GM23338 (cell line): ENCODE measurements around the gene OR1L6. TPM values are rescaled to one million over a fixed set of nuclear protein-coding genes. Genes with fewer than 3 reads are reported as not detected.

Experiments
- ATAC-seq: fragments of 200-7000 bp; cut with Tn5 transposase; 3 replicates; pipeline ENCODE4 v1.9.1; 2020
- DNase-seq: peaks from one replicate; pipeline ENCODE4 v3.0.0-alpha.2; 2015; ENCODE audit warnings: low spot score
- H2AFZ ChIP-seq: fragments of 200-600 bp; sonication (generic); 2 replicates; pipeline ENCODE4 v1.8.0; 2016; ENCODE audit warnings: antibody characterized with exemption, mild to moderate bottlenecking, moderate library complexity
- H3F3A ChIP-seq: fragments of 200-600 bp; sonication (generic); replicated peaks from 2 replicates; pipeline ENCODE4 v1.8.0; 2017; ENCODE audit warnings: antibody characterized with exemption, mixed run types, low read depth
- H3K27ac ChIP-seq: fragments of 200-600 bp; sonication (generic); 2 replicates; pipeline ENCODE4 v1.6.1; 2016; ENCODE audit warnings: low read depth
- H3K27me3 ChIP-seq: fragments of 200-600 bp; sonication (generic); 2 replicates; pipeline ENCODE4 v1.8.0; 2016; ENCODE audit warnings: mild to moderate bottlenecking, mixed run types, moderate library complexity; ENCODE audit not compliant: insufficient read depth
- H3K36me3 ChIP-seq: fragments of 200-600 bp; sonication (generic); 2 replicates; pipeline ENCODE4 v1.8.0; 2016; ENCODE audit warnings: mild to moderate bottlenecking; ENCODE audit not compliant: insufficient read depth
- H3K4me1 ChIP-seq: fragments of 200-600 bp; sonication (generic); 2 replicates; pipeline ENCODE4 v1.8.0; 2016; ENCODE audit warnings: mild to moderate bottlenecking, moderate library complexity; ENCODE audit not compliant: insufficient read depth
- H3K4me2 ChIP-seq: fragments of 200-600 bp; sonication (generic); 2 replicates; pipeline ENCODE4 v1.7.1; 2017; ENCODE audit warnings: mixed run types
- H3K4me3 ChIP-seq: fragments of 200-600 bp; sonication (generic); 2 replicates; pipeline ENCODE4 v1.6.1; 2016; ENCODE audit warnings: mixed run types
- H3K79me2 ChIP-seq: fragments of 200-600 bp; sonication (generic); replicated peaks from 2 replicates; pipeline ENCODE4 v1.8.0; 2017; ENCODE audit warnings: mild to moderate bottlenecking; ENCODE audit not compliant: insufficient read depth
- H3K9me2 ChIP-seq: fragments of 200-600 bp; sonication (generic); 2 replicates; pipeline ENCODE4 v1.8.0; 2017; ENCODE audit not compliant: insufficient read depth
- H4K20me1 ChIP-seq: fragments of 200-600 bp; sonication (generic); replicated peaks from 2 replicates; pipeline ENCODE4 v1.8.0; 2017; ENCODE audit warnings: mild to moderate bottlenecking; ENCODE audit not compliant: insufficient read depth
- H3K27ac Mint-ChIP-seq: 2 replicates; pipeline ENCODE4 v1.8.0; 2020; ENCODE audit warnings: inconsistent platforms, mild to moderate bottlenecking, moderate library complexity, mixed read lengths
- H3K27me3 Mint-ChIP-seq: 3 replicates; pipeline ENCODE4 v1.8.0; 2022; ENCODE audit warnings: low read depth, mild to moderate bottlenecking, moderate library complexity, mixed read lengths, inconsistent platforms; ENCODE audit not compliant: insufficient read depth, poor library complexity
- H3K36me3 Mint-ChIP-seq: 3 replicates; pipeline ENCODE4 v1.8.0; 2021; ENCODE audit warnings: low read depth, mild to moderate bottlenecking, inconsistent platforms, moderate library complexity, mixed read lengths
- H3K4me1 Mint-ChIP-seq: 3 replicates; pipeline ENCODE4 v1.8.0; 2020; ENCODE audit warnings: mild to moderate bottlenecking, inconsistent platforms, mixed read lengths
- H3K4me3 Mint-ChIP-seq: 3 replicates; pipeline ENCODE4 v1.8.0; 2021; ENCODE audit warnings: moderate library complexity, mild to moderate bottlenecking, inconsistent platforms, mixed read lengths
- H3K9me3 Mint-ChIP-seq: 3 replicates; pipeline ENCODE4 v1.8.0; 2020; ENCODE audit warnings: moderate library complexity, mild to moderate bottlenecking, inconsistent platforms, mixed read lengths
- CREB1 ChIP-seq: fragments of 250-450 bp; sonication (Bioruptor Pico); IDR thresholded peaks from 2 replicates; pipeline ENCODE4 v1.5.0; 2020; ENCODE audit warnings: low read depth, mild to moderate bottlenecking, moderate library complexity
- EZH2 ChIP-seq: fragments of 200-600 bp; sonication (generic); IDR thresholded peaks from one replicate; pipeline ENCODE4 v1.8.0; 2017; ENCODE audit warnings: antibody characterized with exemption, mild to moderate bottlenecking, low read depth; ENCODE audit not compliant: unreplicated experiment
- EZH2phosphoT487 ChIP-seq: fragments of 200-600 bp; sonication (generic); IDR thresholded peaks from one replicate; pipeline ENCODE4 v1.8.1; 2018; ENCODE audit warnings: antibody characterized with exemption; ENCODE audit not compliant: unreplicated experiment
- NANOG ChIP-seq: IDR thresholded peaks from 2 replicates; pipeline ENCODE4 v1.6.1; 2016; ENCODE audit warnings: antibody characterized with exemption, borderline replicate concordance
- ZNF114 ChIP-seq: fragments of 250-450 bp; sonication (Bioruptor Pico); IDR thresholded peaks from 2 replicates; pipeline ENCODE4 v1.5.0; 2020; ENCODE audit warnings: mild to moderate bottlenecking, moderate library complexity
- ZNF462 ChIP-seq: fragments of 250-450 bp; sonication (Bioruptor Pico); IDR thresholded peaks from 2 replicates; pipeline ENCODE4 v1.5.0; 2020; ENCODE audit warnings: mild to moderate bottlenecking, moderate library complexity
- polyA plus RNA-seq: library from polyadenylated mRNA; unstranded; fragments of >200 nt; fragmentation: Nextera tagmentation; extraction: Ambion mirVana; gene quantifications from 2 replicates; pipeline ENCODE4 v1.2.1, GENCODE V29; 2016
- total RNA-seq: library from RNA; depleted of rRNA; stranded (reverse); fragments of >200 nt; shearing (Covaris generic); gene quantifications from 2 replicates; pipeline ENCODE4 v1.2.3, GENCODE V29; 2014
- TF ChIP-seq, protein P1 (sequence below), 2 experiments: fragments of 200-600 bp in 1 of 2; sonication (generic) in 1 of 2; conservative IDR thresholded peaks; 2 replicates each; pipeline versions ENCODE4 v1.5.1 to v1.6.1; 2016 to 2017; ENCODE audit warnings: antibody characterized with exemption in 2 of 2, low read depth in 2 of 2, mild to moderate bottlenecking in 2 of 2, moderate library complexity in 1 of 2
- TF ChIP-seq, protein P2 (sequence below): IDR thresholded peaks from 2 replicates; pipeline ENCODE4 v1.6.1; 2016; ENCODE audit warnings: antibody characterized with exemption

Gene OR1L6
- total and polyA plus RNA-seq, 2 experiments from 2014 or later, result not detected

DNA sequence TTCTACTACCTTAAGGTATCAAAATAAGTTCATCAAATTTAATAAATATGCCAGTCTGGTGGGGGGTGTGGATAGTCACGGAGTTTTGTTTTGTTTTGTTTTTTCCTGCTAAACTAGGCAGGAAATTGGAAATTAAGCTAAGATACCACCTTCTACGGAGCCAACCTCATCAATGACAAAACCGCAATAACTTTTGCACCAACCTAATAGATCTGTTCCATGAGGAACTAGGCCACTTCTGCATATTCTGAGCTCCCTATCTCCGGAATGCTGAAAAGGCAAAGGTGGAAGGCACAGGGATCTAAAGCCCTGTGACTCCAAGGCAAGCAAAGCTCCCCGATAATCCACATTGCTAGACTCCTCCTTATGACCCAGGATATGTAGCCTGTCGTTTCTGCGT is 24.1 kb upstream of the OR1L6 start:
- Histone ChIP-seq H3K4me2 (no peak overlapping the region), H3F3A (no peaks in the 10 kb centered on the region), H4K20me1 (no peaks in the 10 kb centered on the region), H3K4me1 (no peaks in the 10 kb centered on the region), H3K79me2 (no peaks in the 10 kb centered on the region), H3K27ac (no peak overlapping the region), H3K9me2 (no peaks in the 10 kb centered on the region), H3K27me3 (no peaks in the 10 kb centered on the region), H3K36me3 (no peaks in the 10 kb centered on the region), H3K4me3 (no peak overlapping the region), H2AFZ (no peak overlapping the region)
- TF ChIP-seq ZNF462 (CRISPR knock-in tag) (no peak), NANOG (no peak), EZH2 (no peak), EZH2phosphoT487 (no peak), ZNF114 (CRISPR knock-in tag) (no peak), CREB1 (CRISPR knock-in tag) (no peak)
- TF ChIP-seq, protein P1, sequence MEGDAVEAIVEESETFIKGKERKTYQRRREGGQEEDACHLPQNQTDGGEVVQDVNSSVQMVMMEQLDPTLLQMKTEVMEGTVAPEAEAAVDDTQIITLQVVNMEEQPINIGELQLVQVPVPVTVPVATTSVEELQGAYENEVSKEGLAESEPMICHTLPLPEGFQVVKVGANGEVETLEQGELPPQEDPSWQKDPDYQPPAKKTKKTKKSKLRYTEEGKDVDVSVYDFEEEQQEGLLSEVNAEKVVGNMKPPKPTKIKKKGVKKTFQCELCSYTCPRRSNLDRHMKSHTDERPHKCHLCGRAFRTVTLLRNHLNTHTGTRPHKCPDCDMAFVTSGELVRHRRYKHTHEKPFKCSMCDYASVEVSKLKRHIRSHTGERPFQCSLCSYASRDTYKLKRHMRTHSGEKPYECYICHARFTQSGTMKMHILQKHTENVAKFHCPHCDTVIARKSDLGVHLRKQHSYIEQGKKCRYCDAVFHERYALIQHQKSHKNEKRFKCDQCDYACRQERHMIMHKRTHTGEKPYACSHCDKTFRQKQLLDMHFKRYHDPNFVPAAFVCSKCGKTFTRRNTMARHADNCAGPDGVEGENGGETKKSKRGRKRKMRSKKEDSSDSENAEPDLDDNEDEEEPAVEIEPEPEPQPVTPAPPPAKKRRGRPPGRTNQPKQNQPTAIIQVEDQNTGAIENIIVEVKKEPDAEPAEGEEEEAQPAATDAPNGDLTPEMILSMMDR (conservative IDR thresholded peaks at IDR 0.05; ENCODE audit: low read depth in 2 of 2), result no peak
- TF ChIP-seq, protein P2, sequence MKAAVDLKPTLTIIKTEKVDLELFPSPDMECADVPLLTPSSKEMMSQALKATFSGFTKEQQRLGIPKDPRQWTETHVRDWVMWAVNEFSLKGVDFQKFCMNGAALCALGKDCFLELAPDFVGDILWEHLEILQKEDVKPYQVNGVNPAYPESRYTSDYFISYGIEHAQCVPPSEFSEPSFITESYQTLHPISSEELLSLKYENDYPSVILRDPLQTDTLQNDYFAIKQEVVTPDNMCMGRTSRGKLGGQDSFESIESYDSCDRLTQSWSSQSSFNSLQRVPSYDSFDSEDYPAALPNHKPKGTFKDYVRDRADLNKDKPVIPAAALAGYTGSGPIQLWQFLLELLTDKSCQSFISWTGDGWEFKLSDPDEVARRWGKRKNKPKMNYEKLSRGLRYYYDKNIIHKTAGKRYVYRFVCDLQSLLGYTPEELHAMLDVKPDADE, result no peak
- H3K27ac Mint-ChIP-seq, result no peak overlapping the region
- peaks cover 4% of the 10 kb centered on the region for H3K27me3 Mint-ChIP-seq
- no peak for DNase-seq
- ATAC-seq, result no peak
- peaks cover 8% of the 10 kb centered on the region; the same call in 2 of the 3 replicates for H3K36me3 Mint-ChIP-seq
- no peak overlapping the region for H3K4me3 Mint-ChIP-seq
- peaks cover 73% of the 10 kb centered on the region for H3K9me3 Mint-ChIP-seq
- no peaks in the 10 kb centered on the region for H3K4me1 Mint-ChIP-seq
